Retinal pigment epithelial cell (primary cell): ENCODE data around the gene C18orf54.

Source experiments
- DNase-seq: peaks from one replicate; pipeline ENCODE4 v3.0.0-alpha.2; 2010; ENCODE audit warnings: low read depth
- H3K4me3 ChIP-seq: 2 replicates; pipeline ENCODE4 v1.5.1; 2011; ENCODE audit warnings: mild to moderate bottlenecking, low read length, control low read depth, moderate library complexity
- CTCF ChIP-seq: conservative IDR thresholded peaks from 2 replicates; pipeline ENCODE4 v1.5.1; 2011; ENCODE audit warnings: low read depth, low read length, control low read depth, inconsistent platforms

C18orf54 gene

GRCh38 chr18:54330768-54331548, 26.7 kb upstream of the C18orf54 start:
- DNase-seq = no peak
- no peak for TF ChIP-seq CTCF
- H3K4me3 ChIP-seq = no peak overlapping the region

DNA sequence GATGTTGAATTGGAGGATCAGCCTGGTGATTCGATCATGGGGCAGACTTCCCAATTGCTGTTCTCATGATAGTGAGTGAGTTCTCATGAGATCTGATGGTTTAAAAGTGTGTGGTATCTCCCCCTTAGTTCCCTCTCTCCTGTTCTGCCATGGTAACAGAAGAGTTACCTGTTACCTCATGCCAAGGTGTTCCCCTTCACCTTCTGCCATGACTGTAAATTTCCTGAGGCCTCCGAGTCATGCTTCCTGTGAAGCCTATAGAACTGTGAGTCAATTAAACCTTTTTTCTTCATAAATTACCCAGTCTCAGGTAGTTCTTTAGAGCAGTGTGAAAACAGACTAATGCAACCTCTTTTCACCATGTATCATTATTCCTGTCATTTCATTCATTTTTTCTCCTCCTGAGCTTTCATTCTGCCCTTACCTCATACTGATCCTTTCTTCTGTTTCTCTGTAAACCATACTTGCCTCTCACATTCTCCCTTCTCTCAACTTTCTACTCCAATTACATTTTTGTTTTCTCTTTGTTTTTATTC, 22.0 kb upstream of the C18orf54 start:
- no peak overlapping the region for H3K4me3 ChIP-seq
- no peak for TF ChIP-seq CTCF
- DNase-seq = no peak

DNA sequence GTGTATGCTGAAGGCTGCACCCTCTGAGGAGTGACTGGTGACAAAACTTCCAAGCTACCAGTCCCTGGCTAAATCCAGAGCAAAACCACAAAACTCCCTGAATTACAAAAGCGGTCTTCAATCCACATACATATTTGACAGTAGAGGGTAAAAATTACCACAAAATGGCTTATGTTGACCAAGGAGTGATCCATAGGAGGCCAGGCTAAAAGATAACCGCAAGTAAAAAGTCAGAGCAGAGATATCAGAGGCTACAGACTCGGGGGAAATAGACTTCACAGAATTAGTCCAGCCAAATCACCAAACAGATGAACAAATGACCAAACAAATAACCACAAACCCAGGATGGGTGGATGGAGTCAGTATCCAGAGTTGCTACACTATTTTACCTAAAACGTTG, 19.5 kb upstream of the C18orf54 start:
- no peak overlapping the region for H3K4me3 ChIP-seq
- no peak for DNase-seq
- TF ChIP-seq CTCF = no peak

DNA sequence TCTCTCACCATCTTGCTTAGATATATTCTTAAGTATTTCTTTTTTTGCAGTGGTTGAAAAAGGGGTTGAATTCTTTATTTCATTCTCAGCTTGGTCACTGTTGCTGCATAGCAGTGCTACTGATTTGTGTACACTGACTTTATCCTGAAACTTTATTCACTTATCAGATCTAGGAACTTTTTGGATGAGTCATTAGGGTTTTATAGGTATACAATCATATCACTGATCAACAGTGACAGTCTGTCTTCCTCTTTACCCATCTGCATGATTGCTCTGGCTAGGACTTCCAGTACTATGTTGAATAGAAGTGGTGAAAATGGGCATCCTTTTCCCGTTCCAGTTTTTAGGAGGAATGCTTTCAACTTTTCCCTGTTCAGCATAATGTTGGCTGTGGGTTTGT, 6.5 kb upstream of the C18orf54 start:
- TF ChIP-seq CTCF = no peak
- H3K4me3 ChIP-seq = no peak overlapping the region
- DNase-seq = no peak

- H3K4me3 ChIP-seq = peak overlapping the region; percentile 88
- no peak for TF ChIP-seq CTCF
- DNase-seq = no peak
These were observed 535 bp upstream of the C18orf54 start for GRCh38 chr18:54357082-54357659.

DNA sequence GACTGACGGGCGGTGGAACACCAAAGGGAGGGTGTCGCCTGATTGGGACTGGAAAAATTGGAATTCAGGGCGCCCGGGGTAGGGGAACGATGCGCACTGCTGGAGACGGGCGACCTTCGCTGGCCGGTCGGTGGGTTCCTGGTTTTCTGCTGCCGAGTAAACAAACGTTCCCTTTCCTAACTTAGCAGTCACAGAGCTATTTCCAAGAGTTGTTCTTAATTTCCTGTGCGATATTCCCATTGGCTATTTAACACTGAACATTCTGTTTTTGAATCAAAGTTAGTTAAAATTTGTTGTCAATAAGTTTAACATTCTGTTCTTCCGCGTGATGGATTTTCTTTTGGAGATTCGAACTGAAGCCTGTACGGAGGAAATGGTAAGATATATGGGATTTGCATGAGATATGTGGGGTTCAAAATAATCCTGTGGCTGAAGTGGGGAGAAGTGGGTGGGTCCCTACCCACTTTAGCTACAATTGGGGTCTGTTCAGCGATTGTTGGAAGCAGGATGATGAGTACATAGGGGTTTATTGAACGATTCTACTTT, 862 bp downstream of the C18orf54 start:
- no peak for TF ChIP-seq CTCF
- DNase-seq = no peak
- H3K4me3 ChIP-seq = peak overlapping the region; percentile 88
